ENCODE data around the gene HOXB6.

The HOXB6 gene

GRCh38 chr17:48634493-48635208, 29.9 kb upstream of the HOXB6 start:
- DNase-seq = no peak

DNA sequence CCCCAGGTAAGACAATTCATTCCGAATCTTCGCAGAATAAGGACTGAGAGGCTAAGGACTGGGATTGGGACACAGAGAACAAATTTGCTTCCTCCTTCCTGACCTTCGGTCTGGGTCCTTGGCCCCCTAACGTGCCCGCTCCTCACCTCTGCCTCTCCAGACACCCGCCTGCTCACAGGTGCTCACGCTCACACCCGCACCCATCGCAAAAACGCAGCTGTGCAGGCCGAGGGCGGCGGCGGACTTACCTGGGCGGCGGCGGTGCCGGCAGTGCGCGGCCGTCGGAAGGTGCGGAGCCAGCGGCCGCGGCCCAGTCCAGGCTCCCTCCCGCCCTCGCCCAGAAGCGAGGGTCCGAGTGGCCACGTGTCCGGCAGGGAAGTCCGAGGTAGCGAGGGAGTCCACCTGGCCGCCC, 28.5 kb upstream of the HOXB6 start:
- DNase-seq = no peak

DNA sequence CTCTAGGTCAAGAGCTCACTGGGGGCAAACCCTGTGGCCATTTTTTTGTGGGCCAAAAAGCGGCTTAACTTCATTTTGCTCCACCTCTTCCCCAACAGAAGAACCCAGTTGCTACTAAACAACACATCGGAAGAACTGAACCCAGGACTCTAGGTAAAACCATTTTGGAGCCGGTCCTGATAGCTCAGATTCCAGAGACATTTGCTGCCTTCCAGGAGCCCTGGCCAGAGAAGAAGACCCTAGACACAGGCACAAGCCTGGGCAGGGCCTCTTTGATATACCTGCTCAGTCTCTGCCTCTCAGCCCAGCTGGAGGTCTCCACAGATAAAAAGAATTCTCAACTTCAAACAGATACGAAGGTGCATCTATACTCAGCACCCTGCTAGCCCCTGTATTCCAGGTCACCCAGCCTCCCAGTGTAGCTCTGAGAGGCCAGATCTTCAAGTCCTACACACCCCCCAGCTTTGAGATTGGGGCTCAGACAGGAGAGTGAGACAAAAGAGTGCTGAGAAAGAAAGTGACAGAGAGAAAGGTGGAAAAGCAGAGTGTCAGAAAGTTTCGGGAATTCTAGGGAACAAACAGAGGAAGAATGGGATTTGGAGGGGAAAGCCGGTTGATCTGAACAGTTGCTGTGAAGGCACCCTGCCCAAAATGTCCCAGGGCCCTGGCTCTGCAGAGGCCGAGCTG, 27.9 kb upstream of the HOXB6 start:
- no peak for DNase-seq

DNA sequence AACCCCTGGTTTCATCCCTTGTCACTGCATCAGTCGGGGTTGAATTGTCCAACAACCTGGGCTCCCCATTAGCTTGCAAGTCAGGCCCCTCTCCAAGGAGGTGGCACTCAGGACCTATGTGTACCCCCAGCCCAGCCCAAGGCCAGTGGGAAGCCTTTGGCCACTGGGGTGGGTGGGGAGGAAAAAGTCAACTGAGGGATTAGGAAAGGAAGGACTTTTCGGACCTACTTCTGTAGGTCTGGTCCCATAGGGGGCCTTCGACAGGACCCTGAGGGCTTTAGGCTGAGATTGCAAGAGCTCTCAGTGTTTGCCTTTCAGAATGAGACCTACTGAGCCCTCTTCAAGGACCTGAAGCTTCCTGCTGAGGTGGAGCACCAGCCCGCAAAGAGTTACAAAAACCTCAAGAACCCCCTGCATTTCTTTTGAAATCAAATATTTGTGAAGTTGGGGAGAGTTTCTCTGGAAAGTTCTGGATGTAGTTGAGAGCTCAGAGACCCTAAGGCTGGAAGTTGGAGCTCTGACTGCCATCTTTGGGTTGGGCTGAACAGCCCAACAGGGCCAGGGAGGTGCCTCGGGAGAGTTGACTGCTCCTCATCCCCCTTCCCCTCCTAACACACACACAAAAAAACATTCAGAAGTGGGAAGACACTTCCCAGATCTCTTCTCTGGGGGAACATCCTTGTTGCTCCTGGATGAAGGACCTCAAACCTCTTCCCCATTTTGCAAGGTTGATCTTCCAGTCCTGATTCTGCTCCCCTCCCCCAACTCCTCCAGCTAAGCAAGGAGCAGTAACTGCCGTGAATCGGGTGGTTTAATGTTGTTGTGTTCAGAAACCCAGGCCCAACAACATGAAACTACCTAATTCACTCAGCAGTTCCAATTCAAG, 27.1 kb upstream of the HOXB6 start:
- no peak for DNase-seq

DNA sequence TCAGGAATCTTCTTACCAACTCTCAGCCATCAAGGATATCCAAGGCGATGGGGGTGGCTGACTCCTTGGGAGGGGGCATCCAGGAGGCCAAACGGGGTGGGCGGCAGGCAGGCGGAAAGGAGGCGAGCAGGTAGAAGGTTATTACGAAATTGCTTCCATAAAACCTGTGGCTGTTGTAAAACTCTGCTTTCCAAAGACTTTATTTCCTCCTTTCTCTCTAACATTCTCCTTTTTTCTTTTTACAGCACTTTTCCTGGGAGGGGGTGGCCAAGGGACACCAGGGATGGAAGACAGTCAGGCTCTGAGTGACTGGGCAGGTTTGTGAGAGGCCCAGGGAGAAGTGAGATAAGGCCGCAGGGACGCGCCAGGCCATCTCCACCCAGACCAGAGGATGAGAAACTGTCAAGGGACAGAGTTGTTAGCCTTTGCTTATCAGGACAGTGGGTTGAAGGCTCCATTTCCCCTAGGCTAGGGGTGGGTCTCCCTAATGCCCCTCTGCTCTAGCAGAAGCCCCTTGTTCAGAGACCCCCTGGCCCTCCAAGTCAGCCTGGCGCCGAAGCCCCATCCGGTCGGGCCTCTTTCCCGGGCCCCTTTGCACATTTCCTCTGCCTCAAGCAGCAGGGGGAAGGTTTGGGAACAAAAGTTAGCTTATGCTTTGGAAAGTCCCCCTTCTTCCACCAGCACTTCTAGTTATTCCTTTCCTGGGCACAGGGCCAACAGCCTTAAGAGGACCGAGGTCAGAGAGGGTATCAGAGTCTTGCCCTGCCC, 26.3 kb upstream of the HOXB6 start:
- no peak for DNase-seq

DNA sequence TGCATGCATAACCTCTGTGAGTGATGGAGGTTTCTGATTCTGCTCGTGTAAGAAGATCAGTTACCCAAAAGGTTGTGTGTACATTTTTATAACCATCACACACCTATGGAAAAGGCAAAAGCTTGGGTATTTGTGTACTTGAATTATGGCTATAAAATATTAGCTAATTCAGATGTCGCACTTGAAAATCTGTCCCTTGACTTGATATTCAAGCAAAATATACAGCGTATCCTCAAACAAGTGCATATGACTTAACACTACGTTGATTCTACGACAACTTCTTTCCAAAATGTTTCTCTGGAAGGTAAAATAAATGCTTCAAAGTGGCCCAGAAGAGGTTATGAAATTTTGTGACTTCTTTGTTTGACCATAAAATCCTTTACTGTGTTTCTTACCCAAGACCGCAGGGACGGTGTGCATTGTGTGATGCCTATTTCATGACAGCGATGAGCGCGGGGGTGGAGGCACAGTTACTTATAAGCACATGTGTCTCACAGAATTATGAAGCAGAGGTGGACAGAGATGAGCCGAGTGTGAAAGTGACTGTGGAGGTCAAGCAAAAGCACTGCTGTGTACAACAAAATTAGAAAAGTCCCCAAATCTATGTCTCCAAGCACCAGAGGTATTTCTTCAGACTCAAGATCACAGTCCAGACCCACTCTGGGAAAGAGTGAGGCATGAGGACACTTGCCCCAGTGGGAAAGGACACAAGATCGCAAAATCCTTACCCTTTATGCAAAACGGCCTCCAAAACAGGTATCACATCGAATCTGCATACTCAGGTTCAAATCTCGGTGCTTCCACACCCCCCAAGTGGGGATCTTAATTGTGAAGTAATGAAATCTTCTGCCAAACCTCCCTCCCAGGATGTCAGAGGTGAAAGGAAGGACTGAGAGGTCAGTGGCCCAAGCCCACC, 25.5 kb upstream of the HOXB6 start:
- DNase-seq = no peak

DNA sequence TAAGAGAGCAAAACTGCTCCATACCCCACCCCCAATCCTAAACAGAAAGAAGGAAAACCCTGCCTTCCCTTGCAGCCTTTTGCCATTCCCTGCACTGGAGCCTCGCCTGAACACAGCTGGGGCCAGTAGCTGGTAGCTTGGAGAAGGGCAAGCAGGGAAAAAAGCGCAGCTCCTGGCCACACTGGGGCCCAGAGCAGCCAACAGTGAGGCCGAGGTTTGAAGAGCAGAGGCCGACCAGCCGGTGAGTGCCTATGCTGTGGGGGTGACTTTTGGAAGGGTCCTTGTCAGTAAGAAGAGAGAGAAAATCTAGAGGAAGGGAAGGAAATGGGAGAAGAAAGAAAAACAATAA, 24.6 kb upstream of the HOXB6 start:
- DNase-seq = no peak

DNA sequence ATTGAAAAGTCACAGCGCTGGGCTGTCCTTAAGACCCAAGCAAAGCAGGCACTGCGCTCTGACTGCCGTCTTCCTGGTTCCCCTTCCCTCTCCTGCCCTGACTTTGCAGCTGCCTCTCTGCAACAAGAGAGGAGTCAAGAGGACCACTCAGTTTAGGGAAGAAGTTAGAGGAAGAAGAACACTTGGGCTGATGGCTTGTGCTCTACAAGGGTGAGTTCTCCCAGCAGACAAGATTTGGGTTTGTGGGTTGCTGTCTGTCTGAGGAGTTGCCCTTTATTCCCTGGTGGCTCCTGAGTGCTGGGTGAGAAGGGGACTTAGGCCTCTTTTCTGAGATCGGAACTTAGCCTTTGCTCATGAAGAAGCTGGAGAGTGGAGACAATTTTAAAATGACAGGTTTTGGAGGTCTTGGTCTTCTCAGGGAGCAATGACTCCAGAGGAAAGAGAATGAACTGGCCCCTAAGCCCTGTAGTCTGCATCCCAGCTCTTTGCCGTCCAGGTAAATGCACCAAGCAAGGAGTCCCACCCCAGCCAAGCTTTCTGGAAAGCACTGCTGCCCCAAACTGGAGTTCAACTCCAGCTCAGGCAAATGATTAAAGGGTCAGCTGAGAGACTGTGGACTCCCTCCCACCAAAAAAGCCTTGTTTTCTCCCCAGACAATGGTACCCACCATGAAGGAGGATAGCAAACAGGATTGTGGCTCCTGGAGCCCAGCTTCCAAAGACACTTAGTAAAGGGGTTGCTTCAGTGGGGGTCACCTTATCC, 24.0 kb upstream of the HOXB6 start:
- no peak for DNase-seq

DNA sequence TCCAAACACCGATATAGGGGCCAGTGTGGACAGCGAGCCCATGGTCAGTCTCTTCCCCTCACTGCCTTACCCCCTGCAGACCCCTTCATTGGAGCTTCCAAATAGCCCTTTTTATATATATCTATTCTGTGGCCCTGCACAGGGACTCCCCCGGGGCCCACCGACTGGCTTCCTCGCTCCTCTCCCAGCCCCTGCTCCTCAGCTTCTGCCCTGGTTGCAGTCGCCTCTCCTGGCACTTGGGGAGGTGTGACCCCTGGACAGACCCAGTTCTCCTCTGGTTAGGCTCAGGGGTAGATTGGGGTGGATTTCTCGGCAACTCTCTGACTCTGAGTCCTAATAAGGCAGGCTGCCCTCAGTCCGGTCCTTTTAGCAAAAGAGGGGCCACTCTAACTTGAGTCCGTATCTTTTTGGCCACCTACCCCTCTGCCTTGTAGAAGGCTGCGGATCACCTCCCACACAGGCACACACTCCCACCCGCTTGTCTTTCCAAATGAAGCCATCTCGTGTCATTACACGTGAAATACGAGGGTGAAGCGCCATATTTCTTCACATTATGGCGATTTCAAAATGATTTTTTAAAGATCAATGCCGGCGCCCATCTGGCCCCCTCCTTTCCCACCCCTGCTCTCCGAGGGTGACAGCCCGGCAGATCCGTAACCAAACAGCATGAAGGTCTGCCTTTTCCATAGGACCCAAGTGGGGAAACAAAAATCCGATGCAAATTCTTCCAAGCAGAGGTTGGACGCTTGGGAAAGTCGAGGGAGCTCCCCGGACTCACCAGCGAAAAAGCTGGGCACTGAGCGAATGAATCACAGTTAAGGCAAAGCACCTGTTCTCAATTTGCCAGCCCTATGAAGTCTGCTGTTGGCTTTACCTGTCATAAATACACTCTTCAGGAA, 23.1 kb upstream of the HOXB6 start:
- no peak for DNase-seq

GRCh38 chr17:48627118-48627597, 22.4 kb upstream of the HOXB6 start:
- no peak for DNase-seq

- peak; percentile 68 for DNase-seq
Observed at GRCh38 chr17:48626245-48627117, 21.7 kb upstream of the HOXB6 start, which contains the start of gene HOXB9. Gene HOXB9 (minus strand): TSS chr17:48626358. CDS start chr17:48626269, 89 bp downstream.

GRCh38 chr17:48625495-48626244, 20.9 kb upstream of the HOXB6 start:
- peak; percentile 28 for DNase-seq

GRCh38 chr17:48624544-48625494, 20.0 kb upstream of the HOXB6 start:
- DNase-seq = no peak

DNA sequence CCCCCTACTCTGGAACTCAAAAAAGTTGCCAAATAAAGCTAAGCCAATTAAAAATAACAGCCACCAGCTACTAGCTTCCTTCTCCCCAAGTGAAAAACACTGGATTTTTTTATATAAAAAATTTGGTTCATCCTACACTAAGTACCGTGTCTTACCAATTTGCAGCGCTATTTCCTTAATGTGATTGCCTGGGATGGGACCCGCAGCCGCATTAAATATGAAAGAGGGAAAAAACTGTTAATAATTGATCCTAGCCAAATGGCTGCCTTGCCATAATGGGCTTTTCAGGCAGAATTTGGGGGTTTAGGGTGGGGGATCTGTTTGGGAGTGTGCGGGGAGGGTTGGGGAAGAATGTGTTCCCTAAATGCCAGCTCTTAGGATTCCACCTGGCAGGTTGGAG, 19.3 kb upstream of the HOXB6 start:
- DNase-seq = no peak

DNA sequence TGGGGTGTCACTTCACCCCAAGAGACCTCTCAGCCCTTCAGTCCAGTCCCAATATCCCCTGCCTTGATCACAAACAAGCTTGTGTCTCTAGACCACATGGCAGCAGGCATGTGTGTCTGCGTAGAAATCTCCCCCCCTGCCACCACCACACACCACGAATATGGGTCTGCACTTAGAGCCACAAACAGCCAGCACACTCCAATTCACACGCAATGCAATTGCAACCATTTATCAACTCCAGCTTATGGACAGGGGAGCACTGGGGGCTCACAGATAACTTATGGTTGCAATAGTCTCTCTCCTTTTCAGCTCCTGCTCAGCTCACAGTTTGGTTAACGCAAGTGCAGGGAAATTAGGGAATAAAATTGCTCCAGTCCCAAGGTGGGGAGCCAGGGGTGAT, 18.8 kb upstream of the HOXB6 start:
- DNase-seq = no peak

GRCh38 chr17:48622857-48623256, 18.1 kb upstream of the HOXB6 start:
- DNase-seq = no peak
